A673 (cell line): ENCODE results near the gene MMP14. TPM values are rescaled to one million over a fixed set of nuclear protein-coding genes. Genes with fewer than 3 reads are reported as not detected.

ENCODE experiments used
- BruUV-seq: library from RNA; stranded (reverse); fragments of 400-500 nt; replicated peaks from 2 replicates; lab custom pipeline; 2021; lab: Mats Ljungman, UMichigan
- CTCF ChIA-PET: fragments of 300-600 bp; sonication (Branson Sonifier 250); formaldehyde crosslinking; loops from one replicate; lab custom pipeline; 2022; ENCODE audit warnings: antibody characterized with exemption; lab: Charles Lee
- POLR2A ChIA-PET: fragments of 300-600 bp; sonication (Branson Sonifier 250); formaldehyde crosslinking; loops from one replicate; lab custom pipeline; 2022; ENCODE audit warnings: antibody characterized with exemption; ENCODE audit not compliant: low non-redundant PET; lab: Charles Lee
- DNase-seq: peaks from one replicate; pipeline ENCODE4 v3.0.0-alpha.2; 2015; ENCODE audit warnings: low spot score
- H3K27ac ChIP-seq: fragments of 200-600 bp; sonication (generic); 2 replicates; pipeline ENCODE4 v1.5.1; 2016; ENCODE audit warnings: mixed run types, low read depth, mild to moderate bottlenecking, mixed read lengths, antibody characterized with exemption, low read length; ENCODE audit not compliant: poor library complexity, severe bottlenecking
- H3K27me3 ChIP-seq: fragments of 200-600 bp; sonication (generic); replicated peaks from 2 replicates; pipeline ENCODE4 v1.6.1; 2017; ENCODE audit warnings: mixed run types, low read depth, mild to moderate bottlenecking, mixed read lengths, antibody characterized with exemption, low read length; ENCODE audit not compliant: insufficient read depth, poor library complexity
- H3K36me3 ChIP-seq: fragments of 200-600 bp; sonication (generic); 2 replicates; pipeline ENCODE4 v1.6.1; 2016; ENCODE audit warnings: mixed run types, mild to moderate bottlenecking, mixed read lengths, antibody characterized with exemption, low read length; ENCODE audit not compliant: insufficient read depth, poor library complexity, severe bottlenecking
- H3K4me1 ChIP-seq: fragments of 200-600 bp; sonication (generic); 2 replicates; pipeline ENCODE4 v1.6.1; 2017; ENCODE audit warnings: mixed run types, mild to moderate bottlenecking, mixed read lengths, antibody characterized with exemption, low read length; ENCODE audit not compliant: insufficient read depth, poor library complexity, severe bottlenecking
- H3K4me3 ChIP-seq: fragments of 200-600 bp; sonication (generic); 2 replicates; pipeline ENCODE4 v1.5.1; 2016; ENCODE audit warnings: low read depth, mixed run types, mild to moderate bottlenecking, mixed read lengths, low read length; ENCODE audit not compliant: poor library complexity, severe bottlenecking
- H3K9me3 ChIP-seq: fragments of 200-600 bp; sonication (generic); 2 replicates; pipeline ENCODE4 v1.6.1; 2016; ENCODE audit warnings: mixed run types, low read depth, mild to moderate bottlenecking, mixed read lengths, antibody characterized with exemption, low read length; ENCODE audit not compliant: poor library complexity, severe bottlenecking
- EZH2 ChIP-seq: fragments of 200-600 bp; sonication (generic); IDR thresholded peaks from 2 replicates; pipeline ENCODE4 v1.6.1; 2017; ENCODE audit warnings: borderline replicate concordance, low read depth, mild to moderate bottlenecking, mixed read lengths, antibody characterized with exemption, low read length; ENCODE audit not compliant: poor library complexity, severe bottlenecking
- intact Hi-C: fragments of 100-400 bp; cut with micrococcal nuclease; formaldehyde crosslinking; loops from one replicate; pipeline ENCODE4 v1.10.0; 2022; ENCODE audit not compliant: unreplicated experiment
- total RNA-seq: library from RNA; stranded (reverse); gene quantifications from 2 replicates; pipeline ENCODE4 v1.2.3, GENCODE V29; 2021
- TF ChIP-seq, protein P1 (sequence below): fragments of 300-800, 200-600 bp; sonication (generic); conservative IDR thresholded peaks from 2 replicates; pipeline ENCODE4 v1.5.1; 2017; ENCODE audit warnings: low read depth, mild to moderate bottlenecking, antibody characterized with exemption, low read length, moderate library complexity, mixed read lengths

Gene MMP14
- total RNA-seq, 1 experiment from 2014 or later, result 91.3 TPM

DNA sequence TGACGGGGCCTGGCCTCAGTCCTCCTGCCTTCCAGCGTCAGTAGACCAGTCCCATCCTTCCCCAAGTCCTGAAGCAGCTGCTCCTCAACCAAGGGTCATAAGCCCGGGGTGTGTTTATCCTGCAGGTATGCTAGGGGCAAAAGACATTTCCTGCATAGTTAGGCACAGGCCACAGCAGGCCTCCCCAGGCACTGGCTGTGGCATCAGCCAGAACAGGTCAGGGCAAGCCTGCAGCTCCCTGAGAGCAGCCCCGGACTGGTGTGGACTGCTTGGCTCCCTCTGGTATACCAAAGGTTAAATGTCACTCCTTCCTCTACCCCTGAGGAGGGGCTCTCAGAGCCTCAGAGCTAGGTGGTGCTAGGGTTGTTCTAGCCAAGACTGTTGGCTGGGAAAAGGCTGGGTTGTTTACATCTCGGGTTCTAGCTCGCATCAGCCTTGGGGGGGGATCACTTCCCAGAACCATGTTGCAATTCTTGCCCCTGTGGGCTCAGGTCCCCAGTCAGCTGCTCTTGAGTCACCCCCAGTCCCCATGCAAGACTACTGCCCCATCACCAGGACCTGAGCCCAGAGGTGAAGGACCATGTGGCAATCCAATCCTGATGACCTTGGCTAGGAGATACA lies 2.9 kb downstream of the MMP14 start:
- Histone ChIP-seq H3K9me3 (no peaks in the 10 kb centered on the region), H3K4me3 (peak overlapping the region; percentile 79), H3K4me1 (peaks cover 20% of the 10 kb centered on the region), H3K27ac (no peak overlapping the region), H3K36me3 (peaks cover 36% of the 10 kb centered on the region), H3K27me3 (no peaks in the 10 kb centered on the region)
- intact Hi-C loops, result no loop called here
- ChIA-PET CTCF (no interaction called here), POLR2A (no interaction called here)
- TF ChIP-seq EZH2, result no peak
- TF ChIP-seq, protein P1, sequence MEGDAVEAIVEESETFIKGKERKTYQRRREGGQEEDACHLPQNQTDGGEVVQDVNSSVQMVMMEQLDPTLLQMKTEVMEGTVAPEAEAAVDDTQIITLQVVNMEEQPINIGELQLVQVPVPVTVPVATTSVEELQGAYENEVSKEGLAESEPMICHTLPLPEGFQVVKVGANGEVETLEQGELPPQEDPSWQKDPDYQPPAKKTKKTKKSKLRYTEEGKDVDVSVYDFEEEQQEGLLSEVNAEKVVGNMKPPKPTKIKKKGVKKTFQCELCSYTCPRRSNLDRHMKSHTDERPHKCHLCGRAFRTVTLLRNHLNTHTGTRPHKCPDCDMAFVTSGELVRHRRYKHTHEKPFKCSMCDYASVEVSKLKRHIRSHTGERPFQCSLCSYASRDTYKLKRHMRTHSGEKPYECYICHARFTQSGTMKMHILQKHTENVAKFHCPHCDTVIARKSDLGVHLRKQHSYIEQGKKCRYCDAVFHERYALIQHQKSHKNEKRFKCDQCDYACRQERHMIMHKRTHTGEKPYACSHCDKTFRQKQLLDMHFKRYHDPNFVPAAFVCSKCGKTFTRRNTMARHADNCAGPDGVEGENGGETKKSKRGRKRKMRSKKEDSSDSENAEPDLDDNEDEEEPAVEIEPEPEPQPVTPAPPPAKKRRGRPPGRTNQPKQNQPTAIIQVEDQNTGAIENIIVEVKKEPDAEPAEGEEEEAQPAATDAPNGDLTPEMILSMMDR, result no peak
- DNase-seq, result no peak
- BruUV-seq, result no TSS peak

DNA sequence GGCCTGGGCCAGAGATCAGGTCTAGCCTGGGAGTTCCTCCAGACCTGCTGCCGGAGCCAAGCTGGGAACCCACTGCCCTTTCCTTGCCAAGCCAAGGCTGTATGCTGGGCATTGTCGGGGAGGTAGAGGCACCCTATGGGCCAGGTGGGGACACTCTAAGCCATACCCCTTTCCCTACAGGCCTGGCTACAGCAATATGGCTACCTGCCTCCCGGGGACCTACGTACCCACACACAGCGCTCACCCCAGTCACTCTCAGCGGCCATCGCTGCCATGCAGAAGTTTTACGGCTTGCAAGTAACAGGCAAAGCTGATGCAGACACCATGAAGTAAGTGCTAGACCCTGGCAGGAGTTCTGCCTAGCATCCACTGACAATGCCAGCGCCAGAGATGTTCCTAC lies 4.9 kb downstream of the MMP14 start:
- Histone ChIP-seq H3K36me3 (peaks cover 53% of the 10 kb centered on the region), H3K9me3 (no peaks in the 10 kb centered on the region), H3K27me3 (no peaks in the 10 kb centered on the region), H3K27ac (no peak overlapping the region), H3K4me1 (peaks cover 13% of the 10 kb centered on the region), H3K4me3 (no peak overlapping the region)
- ChIA-PET POLR2A (no interaction called here), CTCF (no interaction called here)
- TF ChIP-seq EZH2, result no peak
- TF ChIP-seq, protein P1, result no peak
- intact Hi-C loops, result no loop called here
- DNase-seq, result no peak
- no TSS peak for BruUV-seq

DNA sequence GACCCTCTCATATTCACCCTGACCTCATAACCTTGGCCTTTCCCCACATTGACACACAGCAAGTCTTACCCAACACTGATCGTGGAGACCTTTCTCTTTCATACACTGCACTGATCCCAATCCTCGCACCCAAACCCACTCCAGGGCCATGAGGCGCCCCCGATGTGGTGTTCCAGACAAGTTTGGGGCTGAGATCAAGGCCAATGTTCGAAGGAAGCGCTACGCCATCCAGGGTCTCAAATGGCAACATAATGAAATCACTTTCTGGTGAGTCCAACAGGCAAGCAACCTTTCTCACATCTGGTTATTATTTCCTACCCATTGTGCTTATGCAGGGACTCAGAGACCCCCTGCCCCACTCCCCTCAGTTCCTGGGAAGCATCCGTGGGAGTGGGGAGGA lies 5.4 kb downstream of the MMP14 start:
- ChIA-PET POLR2A (no interaction called here), CTCF (no interaction called here)
- Histone ChIP-seq H3K4me3 (no peak overlapping the region), H3K9me3 (no peaks in the 10 kb centered on the region), H3K36me3 (peaks cover 54% of the 10 kb centered on the region), H3K4me1 (peaks cover 13% of the 10 kb centered on the region), H3K27ac (no peak overlapping the region), H3K27me3 (no peaks in the 10 kb centered on the region)
- intact Hi-C loops, result no loop called here
- no peak for TF ChIP-seq EZH2
- TF ChIP-seq, protein P1, result no peak
- no peak for DNase-seq
- no TSS peak for BruUV-seq
